CD4-positive, alpha-beta T cell treated with Interleukin-2 at 100 ng/mL for 4 hours (primary cell): ENCODE results near the gene FBP1.
A peak's percentile ranks its signal among the peaks of the same experiment; 100 is the strongest.

Source experiments
- DNase-seq: peaks from one replicate; pipeline ENCODE4 v3.0.0-alpha.2; 2020; ENCODE audit warnings: low spot score

FBP1 gene

DNA sequence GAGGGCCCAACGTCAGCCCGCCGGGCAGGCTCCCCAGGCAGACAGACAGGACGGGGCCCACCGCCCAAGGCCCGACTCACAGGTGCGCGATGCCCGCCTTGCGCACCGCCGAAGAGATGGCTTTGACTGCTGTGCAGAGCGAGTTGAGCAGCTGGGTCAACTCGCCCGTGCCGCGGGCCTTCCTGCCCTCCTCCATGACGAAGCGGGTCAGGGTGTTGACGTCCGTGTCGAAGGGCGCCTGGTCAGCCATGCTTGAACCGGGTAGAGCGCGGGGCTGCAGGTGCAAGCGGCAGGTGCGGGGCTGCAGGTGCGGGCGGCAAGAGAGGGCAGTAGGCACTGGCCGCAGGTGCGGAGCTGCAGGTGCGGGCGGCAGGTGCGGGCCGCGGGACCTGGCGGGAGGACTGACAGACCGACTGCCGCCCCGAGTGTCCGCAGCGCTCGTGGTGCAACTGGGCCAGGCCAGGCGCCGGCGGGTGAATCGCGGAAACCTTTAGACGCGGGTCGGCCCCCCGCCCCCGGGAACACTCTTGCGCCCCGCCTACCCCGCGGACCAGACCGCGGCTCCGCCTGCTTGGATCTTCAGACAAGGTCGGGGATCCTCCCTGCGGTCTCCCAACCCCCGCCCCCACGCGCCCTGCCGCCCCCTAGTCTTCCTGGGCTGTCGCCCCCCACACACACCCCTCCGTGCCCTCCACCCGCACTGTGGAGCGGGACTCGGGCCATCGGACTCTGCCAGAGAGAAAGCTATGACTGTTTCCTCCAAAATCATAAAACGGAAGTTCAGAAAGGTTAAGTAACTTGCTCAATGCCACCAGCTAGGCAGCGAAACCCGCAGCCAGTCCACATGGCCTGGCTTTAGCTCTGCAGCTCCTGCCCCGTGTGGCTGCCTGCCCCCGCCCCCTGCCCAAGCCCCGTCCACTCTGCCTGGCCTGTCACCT, at the start of gene FBP1:
TSS of gene FBP1 (minus strand) at position 458 of the 938 bp plus-strand sequence. CDS start at position 250, 208 bp downstream.
- peak; percentile 9 for DNase-seq

DNA sequence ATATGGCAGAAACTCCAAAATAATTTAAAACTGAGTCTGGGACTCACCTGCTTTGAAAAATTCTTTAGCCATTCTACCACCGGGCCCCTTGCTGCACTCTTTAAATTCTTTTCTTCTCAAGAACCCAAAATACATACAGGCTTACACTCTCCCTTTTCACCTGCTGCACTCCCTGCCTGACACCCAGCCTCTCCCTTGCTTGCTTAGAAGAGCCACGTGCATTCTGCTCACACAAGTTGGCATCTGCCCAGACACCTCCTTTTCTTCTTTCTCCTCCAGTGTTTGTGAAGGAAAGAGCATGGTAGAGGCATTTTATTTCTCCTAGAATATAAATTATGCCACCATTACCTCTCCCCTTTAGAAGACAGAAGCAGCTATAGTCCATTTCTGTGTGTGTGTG, 48.1 kb upstream of the FBP1 start:
- no peak for DNase-seq

DNA sequence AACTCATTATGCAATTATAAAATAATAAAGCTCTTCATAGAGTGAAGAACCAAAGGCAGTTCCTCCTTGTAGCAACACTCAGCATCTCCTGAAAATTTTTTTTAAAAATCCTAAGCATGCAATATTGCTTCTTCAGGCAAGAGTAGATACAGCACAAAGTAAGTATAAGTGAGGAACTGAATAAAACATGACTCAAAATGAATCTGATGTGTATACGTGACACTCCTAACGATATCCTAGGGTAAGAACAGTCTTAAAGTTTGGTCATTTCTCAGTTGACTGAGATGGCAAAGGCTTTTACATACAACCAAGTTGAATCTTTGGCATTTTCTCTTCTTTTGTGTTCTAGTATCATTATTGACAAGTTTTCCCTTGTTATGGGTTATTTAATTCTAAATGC, 46.0 kb upstream of the FBP1 start:
- no peak for DNase-seq

DNA sequence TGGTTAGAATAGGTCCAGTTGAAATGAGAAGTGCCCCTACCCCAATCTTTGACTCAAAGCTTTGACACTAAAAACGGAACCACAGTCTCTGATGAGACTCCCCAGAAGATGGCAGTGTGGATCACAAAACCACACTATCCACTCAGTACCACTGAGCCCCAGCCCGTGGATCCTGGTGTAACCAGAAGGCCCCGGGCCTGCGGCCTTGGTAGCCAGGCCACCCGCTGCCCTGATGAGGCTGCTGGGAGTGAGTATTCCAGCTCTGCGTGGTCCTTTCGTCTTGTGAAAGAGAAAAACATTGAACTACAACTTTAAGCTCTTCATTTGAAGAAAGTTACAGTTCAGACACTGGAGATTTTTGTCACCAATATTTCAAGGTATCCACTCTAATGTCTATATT, 42.2 kb upstream of the FBP1 start:
- peak; percentile 56 for DNase-seq

DNA sequence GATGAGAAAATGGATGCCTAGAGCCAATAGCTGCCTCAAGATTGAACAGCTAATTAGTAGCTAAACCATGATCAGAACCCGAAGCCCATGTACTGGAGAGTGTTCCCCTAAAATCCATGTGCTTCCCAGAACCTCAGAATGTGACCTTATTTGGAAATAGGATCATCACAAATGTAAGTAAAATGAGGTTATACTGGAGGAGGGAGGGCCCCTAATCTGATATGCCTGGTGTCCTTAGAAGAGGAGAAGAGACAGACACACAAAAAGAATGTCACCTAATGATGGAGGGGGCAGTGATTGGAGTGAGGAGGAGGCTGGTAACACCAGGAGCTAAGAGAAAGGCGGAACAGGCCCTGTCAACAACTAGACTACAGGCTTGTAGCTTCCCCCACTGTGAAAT, 41.3 kb upstream of the FBP1 start:
- DNase-seq: no peak

DNA sequence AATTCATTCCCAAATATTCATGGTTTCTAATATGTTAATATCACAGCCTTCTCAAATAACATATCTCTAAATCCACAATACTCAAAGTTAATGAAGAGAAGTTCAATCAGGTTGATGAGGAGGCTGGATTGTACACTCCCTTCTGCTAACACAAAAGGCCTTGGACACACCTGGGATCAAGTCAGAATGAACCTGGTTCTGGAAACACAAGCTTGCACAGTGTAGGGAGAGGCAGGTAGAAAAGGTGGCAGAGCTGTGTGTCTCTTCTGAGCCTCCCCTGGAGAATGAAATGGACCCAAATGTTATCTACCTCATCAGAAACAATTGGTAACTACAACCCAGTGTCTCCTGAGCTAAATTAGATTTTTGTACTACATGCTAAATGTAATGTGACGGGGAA, 40.7 kb upstream of the FBP1 start:
- DNase-seq: no peak

DNA sequence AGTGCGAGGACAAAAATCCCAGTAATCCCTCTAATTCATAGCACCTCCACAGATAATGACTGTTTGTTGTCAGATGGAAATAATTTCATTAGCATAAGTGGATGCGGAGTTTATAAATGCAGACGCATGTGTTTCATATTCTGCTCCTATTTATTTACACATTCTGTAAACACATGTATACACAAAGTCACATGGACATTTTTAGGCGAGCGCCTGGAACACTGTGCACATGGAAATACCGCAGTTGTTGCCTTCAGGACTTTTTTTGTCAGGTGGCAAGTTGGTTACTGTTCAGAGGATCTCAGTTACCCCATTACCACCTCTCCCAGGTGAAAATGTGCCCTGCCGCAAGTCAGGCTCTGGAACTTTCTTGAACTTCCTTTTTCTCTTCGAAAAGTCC, 40.3 kb upstream of the FBP1 start:
- no peak for DNase-seq

DNA sequence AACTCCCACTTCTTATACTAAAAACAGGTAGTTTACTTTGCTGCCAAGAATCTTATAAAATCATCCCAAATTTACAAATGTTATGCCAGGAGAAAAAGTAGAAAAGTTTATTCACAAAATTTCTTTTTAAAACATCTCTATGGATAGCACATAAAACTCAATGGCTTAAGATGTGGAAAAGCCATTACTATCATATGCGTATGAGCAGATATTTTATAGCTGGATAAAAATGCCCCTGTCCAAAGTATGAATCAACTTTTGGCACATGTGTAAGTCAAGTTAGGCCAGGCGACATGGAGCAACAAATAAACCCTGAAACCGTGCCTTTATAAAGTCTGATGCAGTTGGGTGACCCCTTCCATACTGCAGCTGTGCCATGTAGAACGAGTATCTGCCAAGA, 38.6 kb upstream of the FBP1 start:
- DNase-seq: no peak

DNA sequence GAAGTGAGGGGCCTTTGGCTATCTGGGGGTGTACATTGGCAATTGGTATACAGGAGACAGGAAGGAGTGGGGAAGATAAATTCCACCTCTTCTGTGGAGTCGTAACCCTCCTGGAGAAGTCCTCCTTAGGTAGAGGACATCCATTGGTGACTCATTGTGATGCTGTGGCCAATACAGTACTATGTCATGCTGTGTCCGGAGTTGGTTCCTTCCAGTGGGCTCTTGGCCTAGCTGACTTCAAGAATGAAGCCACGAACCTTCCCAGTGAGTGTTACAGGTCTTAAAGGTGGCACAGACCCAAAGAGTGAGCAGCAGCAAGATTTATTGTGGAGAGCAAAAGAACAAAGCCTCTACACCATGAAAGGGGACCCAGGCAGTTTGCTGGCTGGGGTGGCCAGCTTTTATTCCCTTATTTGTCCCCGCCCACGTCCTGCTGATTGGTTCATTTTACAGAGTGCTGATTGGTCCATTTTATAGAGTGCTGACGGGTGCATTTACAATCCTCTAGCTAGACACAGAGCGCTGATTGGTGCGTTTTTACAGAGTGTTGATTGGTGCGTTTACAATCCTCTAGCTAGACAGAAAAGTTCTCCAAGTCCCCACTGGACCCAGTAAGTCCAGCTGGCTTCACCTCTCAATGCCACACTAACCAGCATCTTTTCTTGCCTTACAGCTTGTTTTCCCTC, 37.3 kb upstream of the FBP1 start:
- no peak for DNase-seq

DNA sequence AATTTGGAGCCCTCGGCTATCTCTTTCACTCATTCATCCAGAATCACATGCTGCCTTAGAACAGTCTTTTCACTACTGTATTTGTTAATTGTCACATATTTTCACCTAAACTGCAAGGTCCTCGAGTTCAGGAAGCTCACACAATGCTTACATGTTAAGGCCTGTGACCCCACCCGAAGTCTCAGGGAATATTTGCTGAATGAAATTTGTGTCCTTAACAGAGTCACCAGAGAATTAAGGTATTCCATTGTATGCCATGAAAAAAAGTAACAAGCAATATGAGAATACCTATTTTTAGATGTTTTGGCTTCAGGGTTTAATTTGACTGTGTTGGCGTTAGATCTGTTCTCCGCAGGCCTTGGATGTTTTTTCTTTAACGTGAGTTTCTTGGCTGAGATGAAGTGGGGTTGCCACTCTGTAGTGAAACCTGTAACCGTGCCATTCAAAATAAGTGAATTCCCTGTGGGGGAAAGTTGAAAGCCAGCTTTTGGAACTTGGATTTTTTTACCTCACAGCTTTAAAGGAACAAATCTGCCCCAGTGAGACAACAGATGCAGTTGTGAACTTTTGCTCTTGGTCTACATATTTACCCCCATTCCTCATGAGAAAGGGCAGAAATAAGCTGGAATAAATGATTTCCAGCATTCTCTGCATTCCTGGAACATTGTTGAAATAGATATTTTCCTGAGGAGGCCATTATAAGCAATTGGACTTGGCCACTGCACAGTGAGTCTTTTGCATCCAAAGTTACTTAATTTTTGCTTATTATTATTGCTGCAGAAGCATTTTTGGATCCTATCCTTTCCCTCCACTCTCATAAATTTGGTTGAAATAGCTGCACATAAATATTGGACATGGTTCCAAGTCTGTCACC, 35.9 kb upstream of the FBP1 start:
- no peak for DNase-seq

DNA sequence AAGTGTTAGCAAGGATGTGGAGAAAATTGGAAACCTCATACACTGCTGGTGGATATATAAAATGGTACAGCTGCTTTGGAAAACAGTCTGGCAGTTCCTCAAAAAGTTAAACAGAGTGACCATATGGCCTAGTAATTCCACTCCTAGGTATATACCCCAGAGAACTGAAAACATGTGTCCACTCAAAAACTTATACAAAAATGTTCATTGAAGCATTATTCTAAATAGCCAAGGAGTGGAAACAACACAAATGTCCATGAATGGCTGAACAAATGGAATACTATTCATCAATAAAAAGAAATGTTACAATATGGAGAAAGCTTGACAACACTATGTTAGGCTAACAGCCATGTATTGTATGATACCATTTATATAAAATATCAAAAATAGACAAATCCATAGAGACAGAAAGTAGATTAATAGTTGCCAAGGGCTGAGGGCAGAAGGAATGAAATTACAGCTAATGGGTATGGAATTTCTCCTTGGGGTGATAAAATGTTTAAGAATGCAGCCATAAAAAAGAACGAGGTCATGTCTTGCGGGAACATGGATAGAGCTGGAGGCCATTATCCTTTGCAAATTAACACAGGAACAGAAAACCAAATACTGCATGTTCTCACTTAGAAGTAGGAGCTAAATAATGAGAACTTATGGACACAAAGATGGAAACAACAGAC, 33.6 kb upstream of the FBP1 start:
- no peak for DNase-seq

DNA sequence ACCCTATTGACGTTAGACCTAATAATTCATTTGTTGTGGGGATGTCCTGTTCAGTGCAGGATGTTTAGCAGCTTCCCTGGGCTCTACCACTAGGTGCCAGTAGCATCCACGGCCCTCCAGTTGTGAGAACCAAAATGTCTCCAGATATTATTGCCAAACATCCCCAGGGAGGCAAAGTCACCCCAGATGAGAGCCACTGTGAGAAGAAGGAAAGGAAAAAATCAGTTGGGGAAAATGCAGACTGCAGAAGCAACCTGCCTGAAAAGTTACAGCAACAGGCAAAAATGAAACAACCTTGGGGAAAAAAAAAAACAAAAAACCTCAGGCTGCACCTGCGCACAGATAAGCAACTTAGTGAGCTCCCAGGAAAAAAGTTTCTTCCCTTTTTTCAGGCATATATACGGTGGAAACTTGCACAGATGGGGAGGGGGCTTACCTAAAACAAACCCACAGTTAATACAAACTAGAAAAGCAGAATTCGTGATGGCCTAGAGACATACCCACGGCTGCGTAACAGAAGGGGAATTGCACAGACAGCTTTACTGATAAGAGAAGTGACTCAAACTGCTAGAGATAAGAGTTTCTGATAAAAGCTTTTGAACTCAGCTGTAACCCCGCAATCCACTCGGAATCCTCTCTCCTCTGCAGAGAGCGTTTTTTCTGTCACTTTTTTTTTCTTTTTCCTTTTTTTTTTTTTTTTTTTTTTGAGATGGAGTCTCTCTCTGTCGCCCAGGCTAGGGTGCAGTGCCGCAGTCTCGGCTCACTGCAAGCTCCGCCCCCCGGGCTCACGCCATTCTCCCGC, 29.8 kb upstream of the FBP1 start:
- DNase-seq: peak; percentile 54

DNA sequence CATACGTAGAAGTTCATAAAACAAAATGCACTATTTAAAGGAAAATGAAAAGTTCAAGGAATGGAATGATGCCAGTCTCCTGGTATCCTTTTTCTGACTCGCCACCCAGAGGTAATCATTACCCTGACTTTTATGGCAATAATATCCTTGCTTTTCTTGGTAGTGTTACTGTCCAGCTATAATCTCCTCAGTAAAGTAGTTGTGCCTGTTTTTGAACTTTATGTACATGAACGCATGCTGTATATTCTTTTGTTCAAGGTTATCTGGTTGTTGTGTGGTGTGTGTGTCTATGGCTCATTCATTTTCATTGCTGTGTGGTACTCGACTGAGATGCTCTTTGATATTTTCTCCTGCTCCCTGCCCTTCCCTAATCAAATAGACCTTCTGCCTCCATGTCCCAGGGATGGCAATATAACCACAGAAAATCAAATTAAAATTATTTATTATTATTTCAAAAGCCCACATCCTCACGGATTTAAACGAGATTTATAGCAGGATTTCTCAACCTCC, 29.2 kb upstream of the FBP1 start:
- DNase-seq: no peak

DNA sequence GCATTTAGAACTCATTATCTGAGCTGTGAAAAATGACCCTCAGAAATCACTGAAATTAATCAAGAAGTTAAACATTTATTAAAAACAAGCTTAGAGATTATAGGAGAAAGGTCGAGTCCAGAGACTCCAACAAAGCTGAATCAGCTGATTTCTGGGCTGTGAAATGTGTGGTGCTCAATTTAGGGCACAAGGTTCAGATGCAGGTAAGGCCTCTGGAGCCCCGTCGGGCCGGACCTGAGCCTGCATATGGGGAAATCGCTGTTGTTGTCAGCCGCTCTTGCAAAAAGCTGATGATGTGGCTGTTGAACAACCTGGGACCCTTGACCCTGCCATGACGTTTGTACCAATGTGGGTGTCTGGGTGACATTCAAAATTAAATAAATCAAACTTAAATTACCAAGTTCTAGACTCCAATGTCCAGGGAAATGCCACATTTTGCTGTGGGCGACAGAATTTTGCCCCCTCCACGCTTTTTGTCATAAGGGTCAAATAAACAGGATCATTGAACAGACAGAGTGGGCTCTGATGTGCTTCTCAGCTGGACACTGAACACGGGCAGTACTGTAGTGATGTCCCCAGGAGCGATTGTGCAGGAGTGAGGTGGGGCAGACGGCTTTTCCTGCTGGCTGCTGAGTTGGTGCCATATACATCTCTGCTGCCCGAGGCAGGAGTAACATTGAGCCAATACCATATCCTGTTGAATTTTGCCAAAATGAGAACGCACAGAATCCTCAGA, 27.2 kb upstream of the FBP1 start:
- DNase-seq: no peak

DNA sequence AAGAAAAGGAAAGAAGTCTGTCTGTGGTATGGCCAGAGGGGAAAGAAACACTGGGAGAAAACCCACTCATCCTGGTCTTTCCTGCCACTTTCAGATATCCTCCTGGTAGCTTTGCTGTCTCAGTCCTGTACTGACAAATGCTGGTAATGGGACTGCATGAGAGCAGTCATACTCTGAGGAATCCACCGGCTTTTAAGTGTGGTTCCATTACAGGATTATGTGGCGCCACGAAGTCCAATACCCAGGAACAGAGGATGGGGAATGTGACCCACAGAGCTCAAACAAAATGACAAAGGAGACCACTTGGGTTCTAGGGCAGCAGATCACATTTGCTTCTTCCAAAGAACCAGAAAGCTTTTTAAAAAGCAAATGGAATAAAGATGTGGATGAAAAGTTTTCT, 26.3 kb upstream of the FBP1 start:
- DNase-seq: no peak

DNA sequence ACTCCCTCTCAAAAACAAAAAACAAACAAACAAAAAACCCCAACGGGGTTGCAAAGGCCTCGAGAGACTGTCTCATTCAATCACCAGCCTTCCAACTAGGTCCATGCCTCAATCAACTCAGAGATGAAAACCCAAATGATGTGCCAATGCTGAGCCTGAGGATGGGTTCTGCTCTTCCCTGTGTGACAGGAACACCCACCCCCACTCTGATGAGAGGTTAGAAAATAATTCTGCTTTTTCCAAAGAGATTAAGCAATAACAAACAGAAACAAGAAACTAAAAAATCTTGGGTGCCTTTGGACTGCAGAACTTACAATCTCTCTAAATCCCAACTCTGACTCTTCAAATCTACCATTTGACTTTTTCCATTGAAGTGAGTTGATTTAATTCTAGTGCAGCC, 25.5 kb upstream of the FBP1 start:
- no peak for DNase-seq

DNA sequence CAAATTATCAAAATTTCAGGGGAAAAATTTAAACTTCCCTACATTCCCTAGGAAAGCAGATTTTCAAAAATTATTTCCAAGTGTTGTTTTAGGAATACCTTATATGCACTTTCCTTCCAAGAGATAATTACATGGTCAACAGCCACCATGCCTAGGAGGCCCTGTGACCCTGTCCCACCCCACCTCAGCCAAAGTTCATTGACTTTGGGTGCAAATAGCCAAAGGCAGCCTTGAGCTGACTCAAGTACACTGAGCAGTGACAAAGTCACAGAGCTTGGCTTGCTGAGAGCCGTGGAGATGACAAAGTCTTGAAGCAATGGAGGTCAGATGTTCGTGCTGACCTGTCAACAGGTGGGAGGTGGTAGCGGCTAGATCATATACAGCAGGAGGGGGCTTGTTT, 24.3 kb upstream of the FBP1 start:
- DNase-seq: no peak

DNA sequence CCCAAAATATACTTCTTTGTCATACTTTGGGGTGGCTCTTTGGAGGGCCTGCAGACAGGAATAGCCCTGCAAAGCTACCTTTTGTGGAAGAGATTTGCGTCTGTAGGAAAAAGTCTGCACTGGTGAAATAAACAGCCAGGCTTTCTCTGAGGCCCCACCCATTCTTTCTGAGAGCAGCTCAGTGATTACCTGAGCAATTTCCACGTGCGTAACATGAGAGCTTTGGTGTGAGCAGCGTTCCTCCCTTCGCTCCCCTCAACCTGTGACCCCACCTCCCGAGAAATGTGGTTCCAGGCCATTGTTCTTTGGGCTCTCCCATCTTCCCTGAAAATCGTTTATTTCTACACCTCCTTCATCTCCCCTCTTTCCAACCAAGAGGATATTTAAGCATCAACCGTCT, 23.8 kb upstream of the FBP1 start:
- no peak for DNase-seq

DNA sequence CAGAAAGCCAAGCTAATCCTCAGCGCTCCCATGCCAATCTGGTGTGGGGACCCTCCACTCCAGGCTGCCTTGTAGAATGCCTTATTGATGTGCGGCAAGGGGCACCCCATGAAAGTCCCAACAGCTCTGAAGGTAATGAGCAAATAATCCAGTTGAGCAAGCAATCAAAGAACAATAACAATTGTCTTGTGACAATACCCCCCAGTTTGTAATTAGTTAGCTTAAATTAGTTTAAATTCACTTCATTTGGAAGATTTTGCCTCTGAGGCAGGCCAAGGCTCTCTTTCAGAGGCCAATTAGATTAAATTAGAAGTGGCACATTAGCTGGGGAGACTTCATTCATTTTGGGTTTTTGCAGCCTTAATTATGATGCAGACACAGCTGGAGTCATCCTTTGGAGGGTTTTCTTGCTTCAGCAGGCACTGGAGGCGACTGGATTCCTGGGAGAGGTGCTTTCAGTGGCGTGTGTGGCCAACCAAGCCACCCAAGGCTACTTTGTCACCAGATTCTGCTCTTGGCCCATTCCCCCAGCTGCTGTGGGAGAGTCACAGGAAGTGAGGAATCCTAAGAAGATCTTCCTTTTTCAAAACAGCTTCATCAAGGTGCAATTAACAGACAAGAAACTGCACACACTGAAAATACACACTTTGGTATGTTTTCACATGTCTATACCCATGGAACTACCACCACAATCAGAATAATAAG, 17.9 kb upstream of the FBP1 start:
- DNase-seq: no peak

DNA sequence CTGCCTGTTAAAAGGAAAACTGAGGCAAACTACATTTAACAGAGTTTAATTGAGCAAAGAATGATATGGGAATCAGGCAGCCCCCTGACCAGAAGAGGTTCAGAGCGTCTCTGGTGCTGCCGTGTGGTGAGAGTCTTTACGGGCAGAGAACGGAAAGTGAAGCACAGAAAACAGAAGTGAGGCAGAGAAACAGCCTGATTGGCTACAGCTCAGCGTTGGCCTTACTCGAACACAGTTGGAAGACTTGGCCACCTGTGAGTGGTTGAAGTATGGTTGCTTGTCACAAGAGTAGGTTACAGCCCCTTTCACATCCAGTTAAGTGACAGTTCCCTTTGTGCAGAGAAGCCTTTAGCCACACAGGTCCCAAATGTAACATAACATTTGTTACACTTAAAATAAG, 16.9 kb upstream of the FBP1 start:
- peak; percentile 40 for DNase-seq
